Measurements from ENCODE around the gene BAX. TPM values are rescaled to one million over a fixed set of nuclear protein-coding genes. Genes with fewer than 3 reads are reported as not detected.

BAX gene
- total and polyA plus RNA-seq, 9 of the 15 experiments (the other 6 are each of a cell fraction or from before 2014, with no cell fraction given), result 3.2 to 95.4 (median 44.5) TPM

- 95% methylated on average over 7 of the region's 8 CpGs for WGBS (ENCODE audit: insufficient coverage, low coverage, missing lambda C conversion rate)
- no peak overlapping the region for H3K4me2 ChIP-seq (ENCODE audit: insufficient read depth, low read length)
- no peak for TF ChIP-seq PRPF4 (IDR thresholded peaks at IDR 0.05; ENCODE audit: insufficient read depth, low read depth, low read length, poor library complexity, severe bottlenecking)
- TF ChIP-seq ZNF740 (CRISPR knock-in tag; IDR thresholded peaks at IDR 0.05), result peak; percentile 54; the same call in 1 of the 2 replicates
- no peak for TF ChIP-seq ZNF740 (tag; IDR thresholded peaks at IDR 0.05)
- TF ChIP-seq, protein P1, sequence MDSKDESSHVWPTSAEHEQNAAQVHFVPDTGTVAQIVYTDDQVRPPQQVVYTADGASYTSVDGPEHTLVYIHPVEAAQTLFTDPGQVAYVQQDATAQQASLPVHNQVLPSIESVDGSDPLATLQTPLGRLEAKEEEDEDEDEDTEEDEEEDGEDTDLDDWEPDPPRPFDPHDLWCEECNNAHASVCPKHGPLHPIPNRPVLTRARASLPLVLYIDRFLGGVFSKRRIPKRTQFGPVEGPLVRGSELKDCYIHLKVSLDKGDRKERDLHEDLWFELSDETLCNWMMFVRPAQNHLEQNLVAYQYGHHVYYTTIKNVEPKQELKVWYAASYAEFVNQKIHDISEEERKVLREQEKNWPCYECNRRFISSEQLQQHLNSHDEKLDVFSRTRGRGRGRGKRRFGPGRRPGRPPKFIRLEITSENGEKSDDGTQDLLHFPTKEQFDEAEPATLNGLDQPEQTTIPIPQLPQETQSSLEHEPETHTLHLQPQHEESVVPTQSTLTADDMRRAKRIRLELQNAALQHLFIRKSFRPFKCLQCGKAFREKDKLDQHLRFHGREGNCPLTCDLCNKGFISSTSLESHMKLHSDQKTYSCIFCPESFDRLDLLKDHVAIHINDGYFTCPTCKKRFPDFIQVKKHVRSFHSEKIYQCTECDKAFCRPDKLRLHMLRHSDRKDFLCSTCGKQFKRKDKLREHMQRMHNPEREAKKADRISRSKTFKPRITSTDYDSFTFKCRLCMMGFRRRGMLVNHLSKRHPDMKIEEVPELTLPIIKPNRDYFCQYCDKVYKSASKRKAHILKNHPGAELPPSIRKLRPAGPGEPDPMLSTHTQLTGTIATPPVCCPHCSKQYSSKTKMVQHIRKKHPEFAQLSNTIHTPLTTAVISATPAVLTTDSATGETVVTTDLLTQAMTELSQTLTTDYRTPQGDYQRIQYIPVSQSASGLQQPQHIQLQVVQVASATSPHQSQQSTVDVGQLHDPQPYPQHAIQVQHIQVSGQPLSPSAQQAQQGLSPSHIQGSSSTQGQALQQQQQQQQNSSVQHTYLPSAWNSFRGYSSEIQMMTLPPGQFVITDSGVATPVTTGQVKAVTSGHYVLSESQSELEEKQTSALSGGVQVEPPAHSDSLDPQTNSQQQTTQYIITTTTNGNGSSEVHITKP (IDR thresholded peaks at IDR 0.05; ENCODE audit: partially characterized antibody), result no peak
- no peak for TF ChIP-seq FOXO4 (CRISPR knock-in tag; IDR thresholded peaks at IDR 0.05)
- peak; percentile 58 for TF ChIP-seq RBM25 (IDR thresholded peaks at IDR 0.05; ENCODE audit: low read depth, low read length, severe bottlenecking)
- no peak for TF ChIP-seq HNRNPUL1 (IDR thresholded peaks at IDR 0.05; ENCODE audit: low read length)
- peak; percentile 57 for TF ChIP-seq BCOR (IDR thresholded peaks at IDR 0.05)
- no peak for TF ChIP-seq NKRF (IDR thresholded peaks at IDR 0.05; ENCODE audit: borderline replicate concordance)
- no peak for TF ChIP-seq CEBPB (tag; IDR thresholded peaks at IDR 0.05)
- TF ChIP-seq ZNF121 (CRISPR knock-in tag; conservative IDR thresholded peaks at IDR 0.05), result peak; percentile 99
- CTCF ChIA-PET (ENCODE audit: low intra/inter-chr PET ratio), result no interaction called here
- H3K36me3 ChIP-seq (ENCODE audit: control insufficient read depth, insufficient read depth, low read length), result peaks cover 22% of the 10 kb centered on the region
- no TSS peak for BruUV-seq (replicated peaks)
- no peaks in the 10 kb centered on the region for H3K9me3 ChIP-seq (replicated peaks; ENCODE audit: control insufficient read depth, insufficient read depth, low read depth, low read length)
- peaks cover 26 to 50% of the 10 kb centered on the region in 2 experiments for H3K4me1 ChIP-seq (replicated peaks in 1 of 2; ENCODE audit: control insufficient read depth in 2 of 2, insufficient read depth in 2 of 2, low read length in 2 of 2)
- POLR2A ChIA-PET, result no interaction called here
- peaks cover 27% of the 10 kb centered on the region for H3K79me2 ChIP-seq (ENCODE audit: control insufficient read depth, insufficient read depth, low read length)
- no peak overlapping the region for H3K27ac ChIP-seq (ENCODE audit: extremely low read depth, low read depth, low read length)
- in situ Hi-C loops (cut with MboI), result no loop called here
- H4K20me1 ChIP-seq (replicated peaks; ENCODE audit: control insufficient read depth, insufficient read depth, low read length), result no peaks in the 10 kb centered on the region
- FAIRE-seq (no peak), DNase-seq (ENCODE audit: extremely low read depth in 1 of 4, low spot score in 3 of 4) (no peak), ATAC-seq (no peak)
- H3K27me3 ChIP-seq (ENCODE audit: control insufficient read depth in 2 of 2, insufficient read depth in 2 of 2, low read length in 2 of 2), result no peaks in the 10 kb centered on the region
- intact Hi-C loops (cut with micrococcal nuclease), result no loop called here
- no peak overlapping the region for H2AFZ ChIP-seq (ENCODE audit: low read depth, low read length)
- no peak overlapping the region for H3K9ac ChIP-seq (ENCODE audit: insufficient read depth in 1 of 2, low read depth in 2 of 2, low read length in 2 of 2)
- H3K9me1 ChIP-seq (ENCODE audit: control insufficient read depth, insufficient read depth, low read length), result no peaks in the 10 kb centered on the region
- H3K4me3 ChIP-seq, result no peak overlapping the region
Measured at GRCh38 chr19:48958006-48958405, 3.3 kb downstream of the BAX start.
